GM23338 (cell line): ENCODE data around the gene DYRK3. TPM values are rescaled to one million over a fixed set of nuclear protein-coding genes. Genes with fewer than 3 reads are reported as not detected.

Source experiments
- CREB1 ChIP-seq: fragments of 250-450 bp; sonication (Bioruptor Pico); IDR thresholded peaks from 2 replicates; pipeline ENCODE4 v1.5.0; 2020; ENCODE audit warnings: low read depth, mild to moderate bottlenecking, moderate library complexity
- JUNB ChIP-seq: IDR thresholded peaks from one replicate; pipeline ENCODE4 v1.6.1; 2016; ENCODE audit warnings: antibody characterized with exemption; ENCODE audit not compliant: unreplicated experiment
- NANOG ChIP-seq: IDR thresholded peaks from 2 replicates; pipeline ENCODE4 v1.6.1; 2016; ENCODE audit warnings: antibody characterized with exemption, borderline replicate concordance
- polyA plus RNA-seq: library from polyadenylated mRNA; unstranded; fragments of >200 nt; fragmentation: Nextera tagmentation; extraction: Ambion mirVana; gene quantifications from 2 replicates; pipeline ENCODE4 v1.2.1, GENCODE V29; 2016
- total RNA-seq: library from RNA; depleted of rRNA; stranded (reverse); fragments of >200 nt; shearing (Covaris generic); gene quantifications from 2 replicates; pipeline ENCODE4 v1.2.3, GENCODE V29; 2014
- TF ChIP-seq, protein P1 (sequence below): fragments of 250-450 bp; sonication (Bioruptor Pico); IDR thresholded peaks from 2 replicates; pipeline ENCODE4 v1.5.0; 2020; ENCODE audit warnings: mild to moderate bottlenecking, moderate library complexity
- TF ChIP-seq, protein P2 (sequence below), 2 experiments: fragments of 200-600 bp in 1 of 2; sonication (generic) in 1 of 2; conservative IDR thresholded peaks; 2 replicates each; pipeline versions ENCODE4 v1.5.1 to v1.6.1; 2016 to 2017; ENCODE audit warnings: antibody characterized with exemption in 2 of 2, low read depth in 2 of 2, mild to moderate bottlenecking in 2 of 2, moderate library complexity in 1 of 2
- TF ChIP-seq, protein P3 (sequence below): IDR thresholded peaks from one replicate; pipeline ENCODE4 v1.6.1; 2018; ENCODE audit warnings: antibody characterized with exemption; ENCODE audit not compliant: unreplicated experiment

Gene DYRK3
- total and polyA plus RNA-seq, 2 experiments from 2014 or later: 2.9 to 9.5 TPM

GRCh38 chr1:206591696-206592095 lies 43.6 kb upstream of the DYRK3 start (continued):
- TF ChIP-seq, protein P1, sequence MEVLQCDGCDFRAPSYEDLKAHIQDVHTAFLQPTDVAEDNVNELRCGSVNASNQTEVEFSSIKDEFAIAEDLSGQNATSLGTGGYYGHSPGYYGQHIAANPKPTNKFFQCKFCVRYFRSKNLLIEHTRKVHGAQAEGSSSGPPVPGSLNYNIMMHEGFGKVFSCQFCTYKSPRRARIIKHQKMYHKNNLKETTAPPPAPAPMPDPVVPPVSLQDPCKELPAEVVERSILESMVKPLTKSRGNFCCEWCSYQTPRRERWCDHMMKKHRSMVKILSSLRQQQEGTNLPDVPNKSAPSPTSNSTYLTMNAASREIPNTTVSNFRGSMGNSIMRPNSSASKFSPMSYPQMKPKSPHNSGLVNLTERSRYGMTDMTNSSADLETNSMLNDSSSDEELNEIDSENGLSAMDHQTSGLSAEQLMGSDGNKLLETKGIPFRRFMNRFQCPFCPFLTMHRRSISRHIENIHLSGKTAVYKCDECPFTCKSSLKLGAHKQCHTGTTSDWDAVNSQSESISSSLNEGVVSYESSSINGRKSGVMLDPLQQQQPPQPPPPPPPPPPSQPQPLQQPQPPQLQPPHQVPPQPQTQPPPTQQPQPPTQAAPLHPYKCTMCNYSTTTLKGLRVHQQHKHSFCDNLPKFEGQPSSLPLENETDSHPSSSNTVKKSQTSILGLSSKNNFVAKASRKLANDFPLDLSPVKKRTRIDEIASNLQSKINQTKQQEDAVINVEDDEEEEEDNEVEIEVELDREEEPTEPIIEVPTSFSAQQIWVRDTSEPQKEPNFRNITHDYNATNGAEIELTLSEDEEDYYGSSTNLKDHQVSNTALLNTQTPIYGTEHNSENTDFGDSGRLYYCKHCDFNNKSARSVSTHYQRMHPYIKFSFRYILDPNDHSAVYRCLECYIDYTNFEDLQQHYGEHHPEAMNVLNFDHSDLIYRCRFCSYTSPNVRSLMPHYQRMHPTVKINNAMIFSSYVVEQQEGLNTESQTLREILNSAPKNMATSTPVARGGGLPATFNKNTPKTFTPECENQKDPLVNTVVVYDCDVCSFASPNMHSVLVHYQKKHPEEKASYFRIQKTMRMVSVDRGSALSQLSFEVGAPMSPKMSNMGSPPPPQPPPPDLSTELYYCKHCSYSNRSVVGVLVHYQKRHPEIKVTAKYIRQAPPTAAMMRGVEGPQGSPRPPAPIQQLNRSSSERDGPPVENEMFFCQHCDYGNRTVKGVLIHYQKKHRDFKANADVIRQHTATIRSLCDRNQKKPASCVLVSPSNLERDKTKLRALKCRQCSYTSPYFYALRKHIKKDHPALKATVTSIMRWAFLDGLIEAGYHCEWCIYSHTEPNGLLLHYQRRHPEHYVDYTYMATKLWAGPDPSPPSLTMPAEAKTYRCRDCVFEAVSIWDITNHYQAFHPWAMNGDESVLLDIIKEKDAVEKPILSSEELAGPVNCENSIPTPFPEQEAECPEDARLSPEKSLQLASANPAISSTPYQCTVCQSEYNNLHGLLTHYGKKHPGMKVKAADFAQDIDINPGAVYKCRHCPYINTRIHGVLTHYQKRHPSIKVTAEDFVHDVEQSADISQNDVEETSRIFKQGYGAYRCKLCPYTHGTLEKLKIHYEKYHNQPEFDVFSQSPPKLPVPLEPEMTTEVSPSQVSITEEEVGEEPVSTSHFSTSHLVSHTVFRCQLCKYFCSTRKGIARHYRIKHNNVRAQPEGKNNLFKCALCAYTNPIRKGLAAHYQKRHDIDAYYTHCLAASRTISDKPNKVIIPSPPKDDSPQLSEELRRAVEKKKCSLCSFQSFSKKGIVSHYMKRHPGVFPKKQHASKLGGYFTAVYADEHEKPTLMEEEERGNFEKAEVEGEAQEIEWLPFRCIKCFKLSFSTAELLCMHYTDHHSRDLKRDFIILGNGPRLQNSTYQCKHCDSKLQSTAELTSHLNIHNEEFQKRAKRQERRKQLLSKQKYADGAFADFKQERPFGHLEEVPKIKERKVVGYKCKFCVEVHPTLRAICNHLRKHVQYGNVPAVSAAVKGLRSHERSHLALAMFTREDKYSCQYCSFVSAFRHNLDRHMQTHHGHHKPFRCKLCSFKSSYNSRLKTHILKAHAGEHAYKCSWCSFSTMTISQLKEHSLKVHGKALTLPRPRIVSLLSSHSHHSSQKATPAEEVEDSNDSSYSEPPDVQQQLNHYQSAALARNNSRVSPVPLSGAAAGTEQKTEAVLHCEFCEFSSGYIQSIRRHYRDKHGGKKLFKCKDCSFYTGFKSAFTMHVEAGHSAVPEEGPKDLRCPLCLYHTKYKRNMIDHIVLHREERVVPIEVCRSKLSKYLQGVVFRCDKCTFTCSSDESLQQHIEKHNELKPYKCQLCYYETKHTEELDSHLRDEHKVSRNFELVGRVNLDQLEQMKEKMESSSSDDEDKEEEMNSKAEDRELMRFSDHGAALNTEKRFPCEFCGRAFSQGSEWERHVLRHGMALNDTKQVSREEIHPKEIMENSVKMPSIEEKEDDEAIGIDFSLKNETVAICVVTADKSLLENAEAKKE (CRISPR knock-in tag): no peak
- TF ChIP-seq, protein P2, sequence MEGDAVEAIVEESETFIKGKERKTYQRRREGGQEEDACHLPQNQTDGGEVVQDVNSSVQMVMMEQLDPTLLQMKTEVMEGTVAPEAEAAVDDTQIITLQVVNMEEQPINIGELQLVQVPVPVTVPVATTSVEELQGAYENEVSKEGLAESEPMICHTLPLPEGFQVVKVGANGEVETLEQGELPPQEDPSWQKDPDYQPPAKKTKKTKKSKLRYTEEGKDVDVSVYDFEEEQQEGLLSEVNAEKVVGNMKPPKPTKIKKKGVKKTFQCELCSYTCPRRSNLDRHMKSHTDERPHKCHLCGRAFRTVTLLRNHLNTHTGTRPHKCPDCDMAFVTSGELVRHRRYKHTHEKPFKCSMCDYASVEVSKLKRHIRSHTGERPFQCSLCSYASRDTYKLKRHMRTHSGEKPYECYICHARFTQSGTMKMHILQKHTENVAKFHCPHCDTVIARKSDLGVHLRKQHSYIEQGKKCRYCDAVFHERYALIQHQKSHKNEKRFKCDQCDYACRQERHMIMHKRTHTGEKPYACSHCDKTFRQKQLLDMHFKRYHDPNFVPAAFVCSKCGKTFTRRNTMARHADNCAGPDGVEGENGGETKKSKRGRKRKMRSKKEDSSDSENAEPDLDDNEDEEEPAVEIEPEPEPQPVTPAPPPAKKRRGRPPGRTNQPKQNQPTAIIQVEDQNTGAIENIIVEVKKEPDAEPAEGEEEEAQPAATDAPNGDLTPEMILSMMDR (conservative IDR thresholded peaks at IDR 0.05; ENCODE audit: low read depth in 2 of 2): no peak
- no peak for TF ChIP-seq NANOG
- no peak for TF ChIP-seq CREB1 (CRISPR knock-in tag)
- TF ChIP-seq JUNB: no peak
- TF ChIP-seq, protein P3, sequence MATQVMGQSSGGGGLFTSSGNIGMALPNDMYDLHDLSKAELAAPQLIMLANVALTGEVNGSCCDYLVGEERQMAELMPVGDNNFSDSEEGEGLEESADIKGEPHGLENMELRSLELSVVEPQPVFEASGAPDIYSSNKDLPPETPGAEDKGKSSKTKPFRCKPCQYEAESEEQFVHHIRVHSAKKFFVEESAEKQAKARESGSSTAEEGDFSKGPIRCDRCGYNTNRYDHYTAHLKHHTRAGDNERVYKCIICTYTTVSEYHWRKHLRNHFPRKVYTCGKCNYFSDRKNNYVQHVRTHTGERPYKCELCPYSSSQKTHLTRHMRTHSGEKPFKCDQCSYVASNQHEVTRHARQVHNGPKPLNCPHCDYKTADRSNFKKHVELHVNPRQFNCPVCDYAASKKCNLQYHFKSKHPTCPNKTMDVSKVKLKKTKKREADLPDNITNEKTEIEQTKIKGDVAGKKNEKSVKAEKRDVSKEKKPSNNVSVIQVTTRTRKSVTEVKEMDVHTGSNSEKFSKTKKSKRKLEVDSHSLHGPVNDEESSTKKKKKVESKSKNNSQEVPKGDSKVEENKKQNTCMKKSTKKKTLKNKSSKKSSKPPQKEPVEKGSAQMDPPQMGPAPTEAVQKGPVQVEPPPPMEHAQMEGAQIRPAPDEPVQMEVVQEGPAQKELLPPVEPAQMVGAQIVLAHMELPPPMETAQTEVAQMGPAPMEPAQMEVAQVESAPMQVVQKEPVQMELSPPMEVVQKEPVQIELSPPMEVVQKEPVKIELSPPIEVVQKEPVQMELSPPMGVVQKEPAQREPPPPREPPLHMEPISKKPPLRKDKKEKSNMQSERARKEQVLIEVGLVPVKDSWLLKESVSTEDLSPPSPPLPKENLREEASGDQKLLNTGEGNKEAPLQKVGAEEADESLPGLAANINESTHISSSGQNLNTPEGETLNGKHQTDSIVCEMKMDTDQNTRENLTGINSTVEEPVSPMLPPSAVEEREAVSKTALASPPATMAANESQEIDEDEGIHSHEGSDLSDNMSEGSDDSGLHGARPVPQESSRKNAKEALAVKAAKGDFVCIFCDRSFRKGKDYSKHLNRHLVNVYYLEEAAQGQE: no peak
